Measurements from ENCODE around the gene BCR.

DNA sequence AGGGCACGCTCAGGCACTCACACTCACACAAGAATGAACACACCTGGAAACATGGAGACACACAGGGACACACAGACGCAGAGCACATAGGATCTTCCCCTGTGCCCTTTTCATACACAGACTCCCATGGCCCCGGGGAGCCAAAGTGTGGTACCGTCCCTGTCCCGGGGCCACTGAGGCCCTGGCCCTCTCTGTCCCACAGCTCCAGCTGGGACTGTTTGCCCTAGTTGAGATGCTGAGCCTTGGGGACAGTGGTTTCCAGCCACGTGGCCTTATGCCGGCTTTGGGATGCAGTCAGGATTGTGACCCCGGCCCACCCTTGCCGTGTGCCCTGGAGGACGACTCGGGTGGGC is 100.7 kb downstream of the BCR start:
- TF ChIP-seq CTCF (IDR thresholded peaks at IDR 0.05) (no peak), POLR2A (IDR thresholded peaks at IDR 0.05) (no peak)
